GM12891 (cell line): ENCODE measurements around the gene DMAC2L.

ENCODE experiments used
- PAX5 ChIP-seq: IDR thresholded peaks from 2 replicates; pipeline ENCODE4 v1.6.1; 2011; ENCODE audit warnings: low read length, moderate library complexity, mild to moderate bottlenecking; ENCODE audit not compliant: insufficient read depth, severe bottlenecking
- POLR2A ChIP-seq: IDR thresholded peaks from 2 replicates; pipeline ENCODE4 v1.6.1; 2011; ENCODE audit warnings: low read depth, low read length, control low read depth
- POLR2AphosphoS5 ChIP-seq: IDR thresholded peaks from 2 replicates; pipeline ENCODE4 v1.6.1; 2011; ENCODE audit warnings: low read depth, low read length, control low read depth
- POU2F2 ChIP-seq: IDR thresholded peaks from 2 replicates; pipeline ENCODE4 v1.6.1; 2011; ENCODE audit warnings: low read depth, mild to moderate bottlenecking, control low read depth, low read length, moderate library complexity
- SPI1 ChIP-seq: IDR thresholded peaks from 2 replicates; pipeline ENCODE4 v1.6.1; 2011; ENCODE audit warnings: low read depth, low read length, control low read depth
- TAF1 ChIP-seq: IDR thresholded peaks from 2 replicates; pipeline ENCODE4 v1.6.1; 2011; ENCODE audit warnings: low read depth, low read length, control low read depth

- TF ChIP-seq POLR2A (no peak), POLR2AphosphoS5 (no peak), SPI1 (no peak), POU2F2 (no peak), TAF1 (no peak), PAX5 (no peak)
These were observed 22.1 kb downstream of the DMAC2L start for GRCh38 chr14:50334211-50334610.
